ENCODE results near the gene LENG1.

GRCh38 chr19:54162241-54162805 lies 2.8 kb upstream of the LENG1 start:
- TF ChIP-seq CTCF (IDR thresholded peaks at IDR 0.05; ENCODE audit: poor library complexity, severe bottlenecking) (no peak), EZH2 (IDR thresholded peaks at IDR 0.05; ENCODE audit: borderline replicate concordance, insufficient read depth, low read length, poor library complexity, severe bottlenecking) (no peak)

Data from neural cell (in vitro differentiated cells).